GM12875 (cell line): ENCODE measurements around the gene TRPC4.

Source experiments
- H3K4me3 ChIP-seq: one replicate; pipeline ENCODE4 v1.5.1; 2011; ENCODE audit warnings: low read depth, low read length, control low read depth
- CTCF ChIP-seq: IDR thresholded peaks from 2 replicates; pipeline ENCODE4 v1.5.1; 2011; ENCODE audit warnings: low read depth, mild to moderate bottlenecking, control low read depth, inconsistent platforms, low read length, moderate library complexity, borderline replicate concordance; ENCODE audit not compliant: insufficient read depth

The TRPC4 gene

GRCh38 chr13:37869756-37870488 lies at the start of gene TRPC4:
TSS of gene TRPC4 (minus strand) at chr13:37869772. CDS start at chr13:37783333, 86,439 bp downstream.
- TF ChIP-seq CTCF = no peak
- H3K4me3 ChIP-seq = no peak within 1 kb of the TSS

- no peak overlapping the region for H3K4me3 ChIP-seq
- no peak for TF ChIP-seq CTCF
Observed at GRCh38 chr13:37918751-37919150, 49.2 kb upstream of the TRPC4 start.

- no peak overlapping the region for H3K4me3 ChIP-seq
- TF ChIP-seq CTCF = no peak
Observed at GRCh38 chr13:37918116-37918714, 48.6 kb upstream of the TRPC4 start.

- H3K4me3 ChIP-seq = no peak overlapping the region
- no peak for TF ChIP-seq CTCF
Observed at GRCh38 chr13:37914781-37915391, 45.3 kb upstream of the TRPC4 start.

- no peak for TF ChIP-seq CTCF
Observed at GRCh38 chr13:37910790-37911189, 41.2 kb upstream of the TRPC4 start.

GRCh38 chr13:37906880-37907279 lies 37.3 kb upstream of the TRPC4 start:
- no peak overlapping the region for H3K4me3 ChIP-seq
- no peak for TF ChIP-seq CTCF

More at GRCh38 chr13:37910790-37911189, 41.2 kb upstream of the TRPC4 start:
- no peak overlapping the region for H3K4me3 ChIP-seq
